Pancreas (tissue), 10 donors: ENCODE data around the gene CYFIP1. TPM values are rescaled to one million over a fixed set of nuclear protein-coding genes. Genes with fewer than 3 reads are reported as not detected.

Source experiments
- ATAC-seq, 4 donors: fragments of 200-7000 bp; cut with Tn5 transposase; one replicate each; pipeline versions ENCODE4 v1.8.0 to v1.9.1; 2020; ENCODE audit warnings: mild to moderate bottlenecking in 4 of 4, moderate library complexity in 4 of 4
- DNase-seq, 6 donors: peaks; one replicate each; pipeline ENCODE4 v3.0.0-alpha.2; 2020
- FAIRE-seq: peaks from 2 replicates; lab custom pipeline; 2012; peaks lifted over from hg19 to GRCh38; lab: Jason Lieb, UNC
- H3K27ac ChIP-seq, 4 donors: fragments of 200-600 bp; sonication (generic); 1 replicate in 3 of 4; 2 replicates in 1 of 4; pipeline versions ENCODE4 v1.5.0 to v1.8.0; 2020
- H3K27me3 ChIP-seq, 4 donors: fragments of 200-600 bp; one replicate each; pipeline ENCODE4 v1.8.0; 2021
- H3K36me3 ChIP-seq, 3 donors: fragments of 200-600 bp; sonication (generic) in 1 of 3; one replicate each; pipeline versions ENCODE4 v1.5.0 to v1.8.0; 2020 to 2021
- H3K4me1 ChIP-seq, 3 donors: fragments of 200-600 bp; one replicate each; pipeline ENCODE4 v1.8.0; 2021
- H3K4me3 ChIP-seq, 4 donors: fragments of 200-600 bp; sonication (generic) in 2 of 4; one replicate each; pipeline versions ENCODE4 v1.5.0 to v1.8.0; 2020 to 2021
- H3K9me3 ChIP-seq, 4 donors: fragments of 200-600 bp; one replicate each; pipeline ENCODE4 v1.8.0; 2021
- CTCF ChIP-seq, 4 donors: fragments of 200-600 bp; sonication (generic) in 3 of 4; IDR thresholded peaks; one replicate each; pipeline versions ENCODE4 v1.5.0 to v1.8.0; 2021; ENCODE audit warnings: antibody characterized with exemption in 4 of 4
- WGBS, 2 donors: extraction: QIAGEN DNeasy Blood & Tissue Kit; methylation state at CpG; one replicate each; pipeline ENCODE4 v1.1.7; 2013; 5-methylcytosine and 5-hydroxymethylcytosine counted together
- intact Hi-C, 3 donors: fragments of 100-400 bp; cut with DNase I; formaldehyde crosslinking; loops; one replicate each; pipeline versions ENCODE4 v1.11.1 to v1.14.2; 2022
- polyA plus RNA-seq, 2 donors: library from polyadenylated mRNA; stranded (reverse); fragments of 200-250 nt; gene quantifications; one replicate each; pipeline ENCODE4 v1.2.3, GENCODE V29; 2013
- total RNA-seq, 6 donors: library from RNA; stranded (reverse); fragmentation: NEBNext Ultra II Directional in 4 of 6; extraction: Animal tissue kit (Norgen Biotek cat#: 25700) in 4 of 6; gene quantifications; one replicate each; pipeline versions ENCODE4 v1.2.1 to v1.2.4, GENCODE V29; 2021 to 2023
- donor health status: healthy with polysubstance abuse.
- donor health status: DM: no; HTN: no; CAD: no; lungs with moderate emphysema.
- donor health status: DM: no; HTN: no; CAD: no.
- donor health status: control.
- donor health status: control.
- donor health status: Bipolar disorder and iron deficiency.
- donor health status: DM: yes; HTN: yes; CAD: no.
- donor health status: DM: no; HTN: no; CAD: no.
- donor health status: DM: no; HTN: no; CAD: no.
- donor health status: DM: yes; HTN: yes; CAD: no.

The CYFIP1 gene
- total and polyA plus RNA-seq, 8 donors = 21.3 to 99.1 (median 59.2) TPM

- DNase-seq = peak in 1 of 6 donors; percentile 10
- Histone ChIP-seq H3K27me3 (no peaks in the 10 kb centered on the region), H3K27ac (peak overlapping the region; percentile 1 to 52 (median 29)), H3K9me3 (no peaks in the 10 kb centered on the region), H3K36me3 (no peaks in the 10 kb centered on the region), H3K4me1 (peaks cover 13 to 40% (median 18%) of the 10 kb centered on the region in 3 donors), H3K4me3 (no peak overlapping the region)
- no peak for TF ChIP-seq CTCF (IDR thresholded peaks at IDR 0.05)
- WGBS, 2 donors = 88 to 93% methylated on average over 11 of the region's 11 CpGs
- intact Hi-C loops = no loop called here
- no peak for FAIRE-seq
- ATAC-seq = no peak
Measured at GRCh38 chr15:22960126-22960525, 20.0 kb downstream of the CYFIP1 start.

GRCh38 chr15:22959321-22960101 lies 20.7 kb downstream of the CYFIP1 start:
- Histone ChIP-seq H3K9me3 (no peaks in the 10 kb centered on the region), H3K27ac (peak overlapping the region in 3 of 4 donors; percentile 1 to 52 (median 46)), H3K4me1 (peaks cover 13 to 41% (median 18%) of the 10 kb centered on the region in 3 donors), H3K36me3 (no peaks in the 10 kb centered on the region), H3K27me3 (no peaks in the 10 kb centered on the region), H3K4me3 (no peak overlapping the region)
- no peak for TF ChIP-seq CTCF (IDR thresholded peaks at IDR 0.05)
- DNase-seq (peak in 1 of 6 donors; percentile 11), ATAC-seq (no peak), FAIRE-seq (no peak)
- 88 to 90% methylated on average over 33 of the region's 33 CpGs for WGBS, 2 donors
- intact Hi-C loops = no loop called here

- intact Hi-C loops = no loop called here
- DNase-seq = peak in 1 of 6 donors; percentile 10
- Histone ChIP-seq H3K27me3 (no peaks in the 10 kb centered on the region), H3K4me1 (peaks cover 13 to 37% (median 18%) of the 10 kb centered on the region in 3 donors), H3K27ac (no peak overlapping the region), H3K4me3 (no peak overlapping the region), H3K9me3 (no peaks in the 10 kb centered on the region), H3K36me3 (no peaks in the 10 kb centered on the region)
- 84 to 92% methylated on average over 16 of the region's 16 CpGs for WGBS, 2 donors
- no peak for TF ChIP-seq CTCF (IDR thresholded peaks at IDR 0.05)
- ATAC-seq = no peak
- no peak for FAIRE-seq
Measured at GRCh38 chr15:22958487-22959280, 21.5 kb downstream of the CYFIP1 start.

- ATAC-seq = peak in 2 of 4 donors; percentile 24 to 38
- no peaks in the 10 kb centered on the region for H3K36me3 ChIP-seq
- H3K4me1 ChIP-seq = peaks cover 10 to 29% (median 14%) of the 10 kb centered on the region in 3 donors
- DNase-seq = no peak
- no peaks in the 10 kb centered on the region for H3K9me3 ChIP-seq
- no peak overlapping the region for H3K27ac ChIP-seq
- intact Hi-C loops = no loop called here
- no peak for TF ChIP-seq CTCF (IDR thresholded peaks at IDR 0.05)
- H3K4me3 ChIP-seq = no peak overlapping the region
- WGBS, 2 donors = 91 to 98% methylated on average over 14 of the region's 14 CpGs
- no peak for FAIRE-seq
- H3K27me3 ChIP-seq = no peaks in the 10 kb centered on the region
Measured at GRCh38 chr15:22956978-22957260, 23.2 kb downstream of the CYFIP1 start.
